Kidney (tissue), 14 donors: ENCODE results near the gene RNF20. TPM values are rescaled to one million over a fixed set of nuclear protein-coding genes. Genes with fewer than 3 reads are reported as not detected.

Experiments used
- DNase-seq, 5 donors: peaks; one replicate each; pipeline ENCODE4 v3.0.0-alpha.2; 2013 to 2020
- FAIRE-seq: peaks from 2 replicates; lab custom pipeline; 2012; peaks lifted over from hg19 to GRCh38; lab: Jason Lieb, UNC
- H3K27ac ChIP-seq, 2 donors: one replicate each; pipeline ENCODE4 v1.7.0; 2013; ENCODE audit warnings: low read depth in 2 of 2, low read length in 2 of 2, inconsistent platforms in 1 of 2
- H3K27me3 ChIP-seq: one replicate; pipeline ENCODE4 v1.7.1; 2013; ENCODE audit warnings: low read length, inconsistent platforms; ENCODE audit not compliant: control insufficient read depth, insufficient read depth
- H3K36me3 ChIP-seq, 3 donors: one replicate each; pipeline versions ENCODE4 v1.7.0 to v1.7.1; 2013; ENCODE audit warnings: low read length in 3 of 3, control low read depth in 1 of 3, inconsistent platforms in 1 of 3; ENCODE audit not compliant: insufficient read depth in 3 of 3, control insufficient read depth in 2 of 3
- H3K4me1 ChIP-seq, 3 donors: one replicate each; pipeline versions ENCODE4 v1.7.0 to v1.7.1; 2013; ENCODE audit warnings: low read length in 3 of 3, inconsistent platforms in 1 of 3, low read depth in 1 of 3; ENCODE audit not compliant: control insufficient read depth in 2 of 3, insufficient read depth in 2 of 3
- H3K4me3 ChIP-seq, 3 donors: one replicate each; pipeline versions ENCODE4 v1.7.0 to v1.8.1; 2013; ENCODE audit warnings: low read length in 3 of 3, control low read depth in 1 of 3, inconsistent platforms in 1 of 3
- H3K9ac ChIP-seq, 3 donors: one replicate each; pipeline versions ENCODE4 v1.7.0 to v1.7.1; 2013; ENCODE audit warnings: low read length in 3 of 3, control low read depth in 1 of 3, inconsistent platforms in 1 of 3
- H3K9me3 ChIP-seq, 3 donors: one replicate each; pipeline versions ENCODE4 v1.7.0 to v1.7.1; 2013; ENCODE audit warnings: low read length in 3 of 3, control low read depth in 1 of 3, inconsistent platforms in 1 of 3; ENCODE audit not compliant: control insufficient read depth in 2 of 3, insufficient read depth in 1 of 3
- intact Hi-C: fragments of 100-400 bp; cut with DNase I; formaldehyde crosslinking; loops from one replicate; pipeline ENCODE4 v1.11.1; 2022
- polyA plus RNA-seq: library from polyadenylated mRNA; stranded (reverse); fragments of 350-450 nt; fragmentation: Illumina TruSeq; extraction: RNeasy Lipid Tissue Mini Kit (QIAGEN cat#74804); gene quantifications from one replicate; pipeline ENCODE4 v1.2.3, GENCODE V29; 2014; ENCODE audit warnings: low read depth, low replicate concordance; ENCODE audit not compliant: insufficient read depth
- total RNA-seq: library from RNA; stranded (reverse); fragmentation: NEBNext Ultra II Directional; extraction: Animal tissue kit (Norgen Biotek cat#: 25700); gene quantifications from one replicate; pipeline ENCODE4 v1.2.1, GENCODE V29; 2021
- TF ChIP-seq, protein P1 (sequence below): IDR thresholded peaks from 3 replicates; pipeline ENCODE4 v1.5.1; 2012; ENCODE audit warnings: mild to moderate bottlenecking, moderate library complexity, borderline replicate concordance; ENCODE audit not compliant: insufficient read depth; ENCODE audit errors: extremely low read depth
- donor health status: control.
- donor health status: control.
- donor health status: control.
- donor health status: control.
- donor health status: control.
- donor health status: DM: yes; HTN: yes; CAD: no.
- donor health status: Normal renal cell carcinoma (clear cell type).

The RNF20 gene
- total and polyA plus RNA-seq, 2 donors from 2014 or later: 15.8 to 43.2 TPM

DNA sequence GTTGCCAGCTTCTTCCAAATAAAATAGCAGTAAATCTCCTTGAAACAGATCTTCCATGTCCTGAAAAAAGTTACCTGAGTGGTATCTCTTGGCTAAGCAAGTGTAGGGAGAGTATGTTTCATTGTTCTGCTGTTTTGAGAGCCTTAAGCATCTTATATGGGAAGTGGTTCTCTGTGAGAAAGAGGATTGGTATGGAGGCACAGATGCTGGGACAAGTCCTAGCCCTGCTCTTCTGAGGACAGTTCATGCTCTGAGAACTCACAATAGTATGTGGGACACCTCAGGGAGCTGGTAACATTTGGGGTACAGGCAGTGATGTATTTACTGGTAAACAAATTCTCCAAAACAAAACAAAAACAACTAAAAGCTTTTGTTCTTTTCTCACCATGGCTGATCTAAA, 59.1 kb downstream of the RNF20 start:
- no peaks in the 10 kb centered on the region for H3K27me3 ChIP-seq
- H3K9ac ChIP-seq: no peak overlapping the region
- no peak overlapping the region for H3K4me3 ChIP-seq
- no peak for FAIRE-seq
- intact Hi-C loops: no loop called here
- H3K9me3 ChIP-seq: no peaks in the 10 kb centered on the region
- no peaks in the 10 kb centered on the region for H3K4me1 ChIP-seq
- no peak for DNase-seq
- H3K27ac ChIP-seq: no peak overlapping the region
- no peaks in the 10 kb centered on the region for H3K36me3 ChIP-seq
- TF ChIP-seq, protein P1, sequence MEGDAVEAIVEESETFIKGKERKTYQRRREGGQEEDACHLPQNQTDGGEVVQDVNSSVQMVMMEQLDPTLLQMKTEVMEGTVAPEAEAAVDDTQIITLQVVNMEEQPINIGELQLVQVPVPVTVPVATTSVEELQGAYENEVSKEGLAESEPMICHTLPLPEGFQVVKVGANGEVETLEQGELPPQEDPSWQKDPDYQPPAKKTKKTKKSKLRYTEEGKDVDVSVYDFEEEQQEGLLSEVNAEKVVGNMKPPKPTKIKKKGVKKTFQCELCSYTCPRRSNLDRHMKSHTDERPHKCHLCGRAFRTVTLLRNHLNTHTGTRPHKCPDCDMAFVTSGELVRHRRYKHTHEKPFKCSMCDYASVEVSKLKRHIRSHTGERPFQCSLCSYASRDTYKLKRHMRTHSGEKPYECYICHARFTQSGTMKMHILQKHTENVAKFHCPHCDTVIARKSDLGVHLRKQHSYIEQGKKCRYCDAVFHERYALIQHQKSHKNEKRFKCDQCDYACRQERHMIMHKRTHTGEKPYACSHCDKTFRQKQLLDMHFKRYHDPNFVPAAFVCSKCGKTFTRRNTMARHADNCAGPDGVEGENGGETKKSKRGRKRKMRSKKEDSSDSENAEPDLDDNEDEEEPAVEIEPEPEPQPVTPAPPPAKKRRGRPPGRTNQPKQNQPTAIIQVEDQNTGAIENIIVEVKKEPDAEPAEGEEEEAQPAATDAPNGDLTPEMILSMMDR: no peak

DNA sequence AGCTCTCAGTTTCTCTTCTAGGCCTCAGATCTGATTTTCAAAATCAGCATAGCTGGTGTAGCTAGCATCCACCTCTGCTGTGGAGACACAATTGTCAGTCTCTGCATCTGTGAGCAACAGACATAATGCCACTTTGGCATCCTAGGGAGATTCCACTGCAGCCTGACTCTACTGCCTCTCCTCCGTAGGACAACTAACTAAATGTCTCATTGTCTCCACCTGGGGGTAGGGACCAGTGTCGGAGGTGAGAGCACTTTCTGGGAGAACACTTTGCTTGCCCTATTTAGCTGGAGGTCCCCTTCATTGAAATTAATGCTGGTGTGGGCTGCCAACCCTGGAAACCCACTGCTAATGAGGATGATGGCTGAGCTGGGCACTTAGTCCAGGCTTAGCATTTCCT, 59.7 kb downstream of the RNF20 start:
- FAIRE-seq: no peak
- H3K27ac ChIP-seq: no peak overlapping the region
- no peak for DNase-seq
- H3K36me3 ChIP-seq: no peaks in the 10 kb centered on the region
- intact Hi-C loops: no loop called here
- no peaks in the 10 kb centered on the region for H3K27me3 ChIP-seq
- no peaks in the 10 kb centered on the region for H3K9me3 ChIP-seq
- TF ChIP-seq, protein P1: no peak
- H3K4me1 ChIP-seq: no peaks in the 10 kb centered on the region
- no peak overlapping the region for H3K9ac ChIP-seq
- no peak overlapping the region for H3K4me3 ChIP-seq

DNA sequence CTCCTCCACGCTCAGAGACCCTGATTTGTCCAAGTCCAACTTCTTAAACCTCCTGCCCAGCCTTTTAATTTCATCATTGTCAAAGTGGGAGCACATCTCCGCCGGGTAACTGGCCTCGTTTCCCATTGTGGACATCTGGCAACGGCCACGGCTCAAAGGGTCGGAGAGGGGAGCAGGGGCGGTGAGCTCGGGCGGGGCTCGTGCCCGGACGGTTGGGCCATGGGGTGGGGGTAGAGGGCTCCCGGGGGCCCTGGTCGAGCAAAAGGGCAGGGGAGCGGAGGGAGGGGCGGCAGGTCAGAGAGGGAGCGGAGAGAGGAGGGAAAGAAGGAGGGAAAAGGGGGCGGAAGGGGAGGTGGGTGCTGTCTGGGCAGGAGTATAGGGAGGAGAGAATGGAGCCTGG, 61.1 kb downstream of the RNF20 start, which contains the start of gene PPP3R2:
PPP3R2 (minus strand) TSS at position 174 of the 400 bp plus-strand sequence; CDS start at position 126, 48 bp downstream.
- Histone ChIP-seq H3K36me3 (no peaks in the 10 kb centered on the region), H3K27ac (no peak within 1 kb of the TSS), H3K9me3 (no peaks in the 10 kb centered on the region), H3K27me3 (no peaks in the 10 kb centered on the region), H3K9ac (no peak within 1 kb of the TSS), H3K4me3 (no peak within 1 kb of the TSS), H3K4me1 (no peaks in the 10 kb centered on the region)
- DNase-seq: no peak
- FAIRE-seq: no peak
- intact Hi-C loops: no loop called here
- TF ChIP-seq, protein P1: no peak
